Tongue (tissue), 3 donors: ENCODE results near the gene SHC1. TPM values are rescaled to one million over a fixed set of nuclear protein-coding genes. Genes with fewer than 3 reads are reported as not detected.
A peak's percentile ranks its signal among the peaks of the same experiment; 100 is the strongest.

Source experiments
- DNase-seq: peaks from one replicate; pipeline ENCODE4 v3.0.0-alpha.2; 2015
- small RNA-seq: library from RNA; depleted of rRNA; stranded (forward); fragments of <200 nt; gene quantifications from one replicate; pipeline ENCODE3, GENCODE V24; 2014; ENCODE audit warnings: low replicate concordance
- total RNA-seq: library from RNA; depleted of rRNA; stranded (reverse); fragments of >200 nt; gene quantifications from one replicate; pipeline ENCODE4 v1.2.3, GENCODE V29; 2014

The SHC1 gene
- total RNA-seq, 1 donor from 2014 or later, result 67.9 TPM

DNA sequence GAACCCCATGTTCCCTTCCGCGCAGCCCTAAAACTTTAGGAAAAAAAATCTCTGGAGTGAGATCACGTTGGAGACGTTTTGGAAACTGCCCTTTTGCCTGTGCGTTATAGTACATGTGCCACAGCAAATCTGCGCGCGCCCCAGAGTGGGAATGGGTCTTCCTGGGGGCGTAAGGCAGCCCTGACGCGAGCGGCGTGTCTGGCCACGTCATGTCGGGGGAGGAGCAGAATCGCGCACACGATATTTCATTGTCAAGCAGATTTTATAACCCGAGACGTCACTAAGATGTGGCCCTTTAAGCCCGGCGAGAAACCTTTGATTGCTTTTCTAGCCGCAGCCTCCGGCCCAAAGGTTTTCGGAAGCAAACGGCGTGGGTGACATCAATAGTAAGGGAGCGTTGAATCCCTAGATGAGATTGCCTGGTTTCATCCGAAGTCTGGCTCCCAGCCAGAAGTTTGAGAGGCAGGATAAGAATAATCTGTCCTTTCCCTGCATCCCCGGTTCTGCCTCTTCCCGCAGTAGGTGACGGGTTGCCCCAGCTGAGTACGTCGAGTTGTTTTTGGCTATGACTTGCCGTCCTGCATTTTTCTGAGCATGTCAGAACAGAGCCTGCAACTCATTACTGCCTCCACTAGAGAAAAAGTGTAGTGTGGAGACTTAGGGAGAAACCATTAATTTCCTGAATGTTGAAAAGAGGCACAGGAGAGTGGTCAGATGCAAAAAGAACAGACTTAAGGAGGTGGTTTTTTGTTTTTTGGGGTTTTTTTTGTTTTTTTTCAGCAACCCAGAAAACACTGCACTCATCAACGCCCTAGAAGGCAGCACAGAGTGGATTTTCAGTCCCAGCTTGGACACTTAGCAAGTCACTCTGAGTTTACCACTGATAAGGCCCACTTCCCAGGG is 33.2 kb downstream of the SHC1 start:
- peak; percentile 97 for DNase-seq

- DNase-seq, result peak; percentile 98
These were observed 33.9 kb downstream of the SHC1 start, which contains the start of gene PMVK for GRCh38 chr1:154936555-154937084. Gene PMVK (minus strand): TSS chr1:154936719. CDS start chr1:154936685, 34 bp downstream.

- no peak for DNase-seq
These were observed 34.6 kb downstream of the SHC1 start for GRCh38 chr1:154935749-154936554.

DNA sequence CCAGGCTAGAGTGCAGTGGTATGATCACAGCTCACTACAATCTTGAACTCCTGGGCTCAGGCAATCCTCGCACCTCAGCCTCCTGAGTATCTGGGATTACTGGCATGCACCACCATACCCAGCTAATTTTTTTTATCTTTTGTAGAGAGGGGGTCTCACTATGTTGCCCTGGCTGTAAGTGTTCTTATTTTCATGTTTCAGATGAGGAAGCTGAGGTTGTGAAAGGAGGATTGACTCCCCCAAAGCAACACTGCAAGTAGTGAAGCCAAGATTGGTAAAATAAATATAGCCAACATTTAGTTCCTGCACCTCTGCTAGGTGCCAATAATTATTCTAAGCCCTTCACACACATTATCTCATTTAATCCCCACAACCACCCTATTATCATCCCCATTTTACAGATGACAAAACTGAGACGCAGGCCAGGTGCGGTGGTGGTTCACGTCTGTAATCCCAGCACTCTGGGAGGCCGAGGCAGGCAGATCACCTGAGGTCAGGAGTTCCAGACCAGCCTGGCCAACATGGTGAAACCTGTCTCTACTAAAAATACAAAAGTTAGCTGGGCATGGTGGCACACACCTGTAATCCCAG is 36.1 kb downstream of the SHC1 start:
- no peak for DNase-seq

GRCh38 chr1:154931940-154932487 is 38.5 kb downstream of the SHC1 start:
- no peak for DNase-seq

- DNase-seq, result no peak
These were observed 44.3 kb downstream of the SHC1 start for GRCh38 chr1:154926201-154926600.

DNA sequence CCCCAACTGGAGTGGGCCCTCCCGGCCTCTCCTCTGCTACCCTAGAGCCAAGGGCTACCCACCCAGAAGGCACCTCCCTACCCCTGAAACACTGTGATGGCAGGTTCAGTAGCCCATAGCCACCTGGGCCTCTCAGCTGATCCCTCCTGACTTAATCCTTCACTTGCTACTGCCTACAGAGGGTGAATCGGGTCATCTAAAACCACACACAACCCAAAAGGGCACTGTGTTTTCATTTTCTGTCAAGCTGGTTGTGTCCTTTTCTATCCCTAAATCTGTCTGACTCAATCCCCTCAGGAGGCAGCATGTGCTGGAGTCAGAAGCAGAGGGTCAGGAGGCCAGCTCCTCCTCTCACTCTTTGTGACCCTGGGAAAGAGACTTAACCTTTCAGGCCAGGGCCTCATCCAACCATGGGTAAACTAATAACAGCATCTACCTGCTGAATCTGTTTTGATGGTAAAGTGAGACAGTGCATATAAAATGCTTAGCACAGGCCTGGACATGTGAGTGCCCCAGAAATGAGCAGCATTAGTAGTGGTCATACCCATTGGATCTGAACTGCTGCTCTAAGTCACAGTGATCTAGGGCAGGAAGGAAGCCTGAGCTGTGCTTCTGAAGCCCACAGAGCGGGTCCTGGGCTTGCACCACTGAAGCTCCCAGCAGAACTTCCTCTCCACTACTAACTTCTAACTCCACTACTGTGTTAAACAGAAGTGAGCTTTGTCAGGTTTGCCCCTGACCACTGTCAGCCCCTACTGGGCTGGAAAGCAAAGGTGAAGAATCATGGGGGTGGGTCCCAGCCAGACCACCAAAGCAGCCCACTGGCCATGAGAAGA is 45.0 kb downstream of the SHC1 start:
- DNase-seq, result no peak

GRCh38 chr1:154923695-154924094 is 46.9 kb downstream of the SHC1 start:
- DNase-seq, result no peak

- DNase-seq, result no peak
These were observed 57.3 kb downstream of the SHC1 start for GRCh38 chr1:154913273-154913672.

DNA sequence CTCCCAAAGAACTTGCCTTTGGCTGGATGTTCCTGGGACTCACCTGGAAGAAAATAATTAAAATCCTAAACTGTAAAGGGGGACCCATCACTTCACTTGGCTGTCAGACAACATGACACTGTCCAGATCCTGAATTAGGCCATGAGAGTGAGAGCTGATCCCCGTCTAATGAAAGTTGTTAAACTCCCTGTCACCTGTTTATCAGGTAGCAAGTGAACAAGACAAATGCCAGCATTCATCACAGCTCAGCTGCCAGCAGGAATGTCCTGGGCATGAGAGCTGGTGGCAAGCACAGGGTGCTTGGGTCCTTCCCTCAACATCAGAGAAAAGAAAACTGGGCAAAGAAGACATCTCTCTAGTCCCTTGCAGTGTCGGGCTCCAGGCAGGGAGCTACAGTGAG is 57.8 kb downstream of the SHC1 start:
- DNase-seq, result no peak

Small RNA genes within 50 kb of the gene (small RNA-seq; reads per million reads assigned to genes)
- gene MIR4258 (not detected), gene RF00017 (not detected)

Other genes with a start within 250 kb of the SHC1 start
- 10.8 TPM for gene KCNN3, start 100.5 kb downstream of the SHC1 start, total RNA-seq
- gene PMVK, start 34.0 kb downstream of the SHC1 start, total RNA-seq, result 15.7 TPM
- 222 TPM for gene PBXIP1, start 14.6 kb downstream of the SHC1 start, total RNA-seq
- gene PYGO2, start 9.0 kb downstream of the SHC1 start, total RNA-seq, result 18.1 TPM
- gene CKS1B, start 3.9 kb upstream of the SHC1 start, total RNA-seq, result 35.2 TPM
- gene FLAD1, start 12.6 kb upstream of the SHC1 start, total RNA-seq, result 17.0 TPM
- gene LENEP, start 22.8 kb upstream of the SHC1 start, total RNA-seq, result not detected
- gene ZBTB7B, start 32.1 kb upstream of the SHC1 start, total RNA-seq, result 24.9 TPM
- gene DCST2, start 63.0 kb upstream of the SHC1 start, total RNA-seq, result 0.41 TPM
- not detected for gene DCST1, start 63.1 kb upstream of the SHC1 start, total RNA-seq
- 62.6 TPM for gene ADAM15, start 80.6 kb upstream of the SHC1 start, total RNA-seq
- 5.0 TPM for gene EFNA4, start 93.0 kb upstream of the SHC1 start, total RNA-seq
- gene EFNA3, start 108.1 kb upstream of the SHC1 start, total RNA-seq, result 0.92 TPM
- gene EFNA1, start 157.1 kb upstream of the SHC1 start, total RNA-seq, result 25.4 TPM
- gene SLC50A1, start 165.1 kb upstream of the SHC1 start, total RNA-seq, result 11.5 TPM
- gene DPM3, start 169.8 kb upstream of the SHC1 start, total RNA-seq, result 20.4 TPM
- gene KRTCAP2, start 202.6 kb upstream of the SHC1 start, total RNA-seq, result 29.6 TPM
- 0.72 TPM for gene TRIM46, start 203.1 kb upstream of the SHC1 start, total RNA-seq
- gene THBS3, start 237.2 kb upstream of the SHC1 start, total RNA-seq, result 61.0 TPM
- 26.2 TPM for gene MTX1, start 237.9 kb upstream of the SHC1 start, total RNA-seq